H1 (cell line): ENCODE results near the gene MYLIP. TPM values are rescaled to one million over a fixed set of nuclear protein-coding genes. Genes with fewer than 3 reads are reported as not detected.

Experiments
- CREB1 ChIP-seq: IDR thresholded peaks from 2 replicates; pipeline ENCODE4 v1.6.1; 2012; ENCODE audit warnings: inconsistent platforms
- JUND ChIP-seq: IDR thresholded peaks from 2 replicates; pipeline ENCODE4 v1.6.1; 2011; ENCODE audit warnings: mild to moderate bottlenecking, improper control_type of control experiment, low read length
- KDM4A ChIP-seq: IDR thresholded peaks from one replicate; pipeline ENCODE4 v1.7.1; 2012; ENCODE audit warnings: low read depth, mild to moderate bottlenecking, moderate library complexity, low read length, inconsistent platforms; ENCODE audit not compliant: severe bottlenecking
- PHF8 ChIP-seq: fragments of 200-600 bp; sonication (generic); conservative IDR thresholded peaks from 2 replicates; pipeline ENCODE4 v1.7.1; 2012; ENCODE audit warnings: low read depth, mild to moderate bottlenecking, inconsistent platforms, low read length, moderate library complexity
- SIX5 ChIP-seq: IDR thresholded peaks from 2 replicates; pipeline ENCODE4 v1.6.1; 2011; ENCODE audit warnings: mild to moderate bottlenecking, low read depth, low read length
- polyA plus RNA-seq, 7 experiments: library from polyadenylated mRNA; depleted of rRNA in 3 of 7; stranded (reverse) in 5 of 7; unstranded in 2 of 7; fragments of >200 nt in 5 of 7; fragments of 200-250 nt in 2 of 7; gene quantifications; 1 replicate in 5 of 7; 2 replicates in 1 of 7; 4 replicates in 1 of 7; pipeline versions ENCODE4 v1.2.1 to v1.2.3, GENCODE V29; 2011 to 2013; ENCODE audit warnings: missing spikeins in 2 of 7, mixed read lengths in 2 of 7
- total RNA-seq: library from RNA; stranded (reverse); fragmentation: NEBNext Ultra II Directional; extraction: Animal tissue kit (Norgen Biotek cat#: 25700); gene quantifications from 2 replicates; pipeline ENCODE4 v1.2.1, GENCODE V29; 2021
- TF ChIP-seq, protein P1 (sequence below): fragments of 300-600 bp; sonication (generic); IDR thresholded peaks from 2 replicates; pipeline ENCODE4 v1.7.1; 2012; ENCODE audit warnings: low read length, moderate library complexity, mild to moderate bottlenecking, inconsistent platforms; ENCODE audit not compliant: insufficient replicate concordance
- TF ChIP-seq, protein P2 (sequence below): IDR thresholded peaks from 2 replicates; pipeline ENCODE4 v1.6.1; 2011; ENCODE audit warnings: low read length, improper control_type of control experiment
- TF ChIP-seq, protein P3 (sequence below): IDR thresholded peaks from 2 replicates; pipeline ENCODE4 v1.6.1; 2012; ENCODE audit warnings: inconsistent platforms

The MYLIP gene
- total and polyA plus RNA-seq, 2 of the 8 experiments (the other 6 are each of a cell fraction or from before 2014, with no cell fraction given), result 21.1 to 26.9 TPM

DNA sequence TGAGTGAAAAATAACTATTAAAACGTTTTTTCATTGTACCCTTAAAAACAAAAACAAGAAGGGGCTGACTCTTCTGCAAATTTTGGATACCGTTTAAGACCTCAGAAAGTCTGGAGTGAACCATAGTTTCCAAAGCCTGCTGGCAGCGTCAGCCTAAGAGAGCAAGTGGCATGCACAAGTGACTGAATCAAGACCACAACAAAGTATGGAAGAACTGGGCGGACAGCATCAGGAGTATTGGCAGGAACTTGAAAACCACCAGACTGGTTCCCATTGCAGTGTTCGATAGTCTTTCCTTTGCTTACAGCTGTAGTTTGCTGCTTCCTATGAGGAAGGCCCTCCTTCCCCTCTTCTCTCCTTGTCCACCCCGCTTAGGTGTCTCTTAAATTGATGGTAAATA is 33.7 kb upstream of the MYLIP start (continued):
- TF ChIP-seq, protein P1, sequence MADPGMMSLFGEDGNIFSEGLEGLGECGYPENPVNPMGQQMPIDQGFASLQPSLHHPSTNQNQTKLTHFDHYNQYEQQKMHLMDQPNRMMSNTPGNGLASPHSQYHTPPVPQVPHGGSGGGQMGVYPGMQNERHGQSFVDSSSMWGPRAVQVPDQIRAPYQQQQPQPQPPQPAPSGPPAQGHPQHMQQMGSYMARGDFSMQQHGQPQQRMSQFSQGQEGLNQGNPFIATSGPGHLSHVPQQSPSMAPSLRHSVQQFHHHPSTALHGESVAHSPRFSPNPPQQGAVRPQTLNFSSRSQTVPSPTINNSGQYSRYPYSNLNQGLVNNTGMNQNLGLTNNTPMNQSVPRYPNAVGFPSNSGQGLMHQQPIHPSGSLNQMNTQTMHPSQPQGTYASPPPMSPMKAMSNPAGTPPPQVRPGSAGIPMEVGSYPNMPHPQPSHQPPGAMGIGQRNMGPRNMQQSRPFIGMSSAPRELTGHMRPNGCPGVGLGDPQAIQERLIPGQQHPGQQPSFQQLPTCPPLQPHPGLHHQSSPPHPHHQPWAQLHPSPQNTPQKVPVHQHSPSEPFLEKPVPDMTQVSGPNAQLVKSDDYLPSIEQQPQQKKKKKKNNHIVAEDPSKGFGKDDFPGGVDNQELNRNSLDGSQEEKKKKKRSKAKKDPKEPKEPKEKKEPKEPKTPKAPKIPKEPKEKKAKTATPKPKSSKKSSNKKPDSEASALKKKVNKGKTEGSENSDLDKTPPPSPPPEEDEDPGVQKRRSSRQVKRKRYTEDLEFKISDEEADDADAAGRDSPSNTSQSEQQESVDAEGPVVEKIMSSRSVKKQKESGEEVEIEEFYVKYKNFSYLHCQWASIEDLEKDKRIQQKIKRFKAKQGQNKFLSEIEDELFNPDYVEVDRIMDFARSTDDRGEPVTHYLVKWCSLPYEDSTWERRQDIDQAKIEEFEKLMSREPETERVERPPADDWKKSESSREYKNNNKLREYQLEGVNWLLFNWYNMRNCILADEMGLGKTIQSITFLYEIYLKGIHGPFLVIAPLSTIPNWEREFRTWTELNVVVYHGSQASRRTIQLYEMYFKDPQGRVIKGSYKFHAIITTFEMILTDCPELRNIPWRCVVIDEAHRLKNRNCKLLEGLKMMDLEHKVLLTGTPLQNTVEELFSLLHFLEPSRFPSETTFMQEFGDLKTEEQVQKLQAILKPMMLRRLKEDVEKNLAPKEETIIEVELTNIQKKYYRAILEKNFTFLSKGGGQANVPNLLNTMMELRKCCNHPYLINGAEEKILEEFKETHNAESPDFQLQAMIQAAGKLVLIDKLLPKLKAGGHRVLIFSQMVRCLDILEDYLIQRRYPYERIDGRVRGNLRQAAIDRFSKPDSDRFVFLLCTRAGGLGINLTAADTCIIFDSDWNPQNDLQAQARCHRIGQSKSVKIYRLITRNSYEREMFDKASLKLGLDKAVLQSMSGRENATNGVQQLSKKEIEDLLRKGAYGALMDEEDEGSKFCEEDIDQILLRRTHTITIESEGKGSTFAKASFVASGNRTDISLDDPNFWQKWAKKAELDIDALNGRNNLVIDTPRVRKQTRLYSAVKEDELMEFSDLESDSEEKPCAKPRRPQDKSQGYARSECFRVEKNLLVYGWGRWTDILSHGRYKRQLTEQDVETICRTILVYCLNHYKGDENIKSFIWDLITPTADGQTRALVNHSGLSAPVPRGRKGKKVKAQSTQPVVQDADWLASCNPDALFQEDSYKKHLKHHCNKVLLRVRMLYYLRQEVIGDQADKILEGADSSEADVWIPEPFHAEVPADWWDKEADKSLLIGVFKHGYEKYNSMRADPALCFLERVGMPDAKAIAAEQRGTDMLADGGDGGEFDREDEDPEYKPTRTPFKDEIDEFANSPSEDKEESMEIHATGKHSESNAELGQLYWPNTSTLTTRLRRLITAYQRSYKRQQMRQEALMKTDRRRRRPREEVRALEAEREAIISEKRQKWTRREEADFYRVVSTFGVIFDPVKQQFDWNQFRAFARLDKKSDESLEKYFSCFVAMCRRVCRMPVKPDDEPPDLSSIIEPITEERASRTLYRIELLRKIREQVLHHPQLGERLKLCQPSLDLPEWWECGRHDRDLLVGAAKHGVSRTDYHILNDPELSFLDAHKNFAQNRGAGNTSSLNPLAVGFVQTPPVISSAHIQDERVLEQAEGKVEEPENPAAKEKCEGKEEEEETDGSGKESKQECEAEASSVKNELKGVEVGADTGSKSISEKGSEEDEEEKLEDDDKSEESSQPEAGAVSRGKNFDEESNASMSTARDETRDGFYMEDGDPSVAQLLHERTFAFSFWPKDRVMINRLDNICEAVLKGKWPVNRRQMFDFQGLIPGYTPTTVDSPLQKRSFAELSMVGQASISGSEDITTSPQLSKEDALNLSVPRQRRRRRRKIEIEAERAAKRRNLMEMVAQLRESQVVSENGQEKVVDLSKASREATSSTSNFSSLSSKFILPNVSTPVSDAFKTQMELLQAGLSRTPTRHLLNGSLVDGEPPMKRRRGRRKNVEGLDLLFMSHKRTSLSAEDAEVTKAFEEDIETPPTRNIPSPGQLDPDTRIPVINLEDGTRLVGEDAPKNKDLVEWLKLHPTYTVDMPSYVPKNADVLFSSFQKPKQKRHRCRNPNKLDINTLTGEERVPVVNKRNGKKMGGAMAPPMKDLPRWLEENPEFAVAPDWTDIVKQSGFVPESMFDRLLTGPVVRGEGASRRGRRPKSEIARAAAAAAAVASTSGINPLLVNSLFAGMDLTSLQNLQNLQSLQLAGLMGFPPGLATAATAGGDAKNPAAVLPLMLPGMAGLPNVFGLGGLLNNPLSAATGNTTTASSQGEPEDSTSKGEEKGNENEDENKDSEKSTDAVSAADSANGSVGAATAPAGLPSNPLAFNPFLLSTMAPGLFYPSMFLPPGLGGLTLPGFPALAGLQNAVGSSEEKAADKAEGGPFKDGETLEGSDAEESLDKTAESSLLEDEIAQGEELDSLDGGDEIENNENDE, result no peak
- TF ChIP-seq JUND (no peak), CREB1 (no peak), SIX5 (no peak), KDM4A (no peak), PHF8 (no peak)
- TF ChIP-seq, protein P2, sequence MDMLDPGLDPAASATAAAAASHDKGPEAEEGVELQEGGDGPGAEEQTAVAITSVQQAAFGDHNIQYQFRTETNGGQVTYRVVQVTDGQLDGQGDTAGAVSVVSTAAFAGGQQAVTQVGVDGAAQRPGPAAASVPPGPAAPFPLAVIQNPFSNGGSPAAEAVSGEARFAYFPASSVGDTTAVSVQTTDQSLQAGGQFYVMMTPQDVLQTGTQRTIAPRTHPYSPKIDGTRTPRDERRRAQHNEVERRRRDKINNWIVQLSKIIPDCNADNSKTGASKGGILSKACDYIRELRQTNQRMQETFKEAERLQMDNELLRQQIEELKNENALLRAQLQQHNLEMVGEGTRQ, result no peak
- TF ChIP-seq, protein P3, sequence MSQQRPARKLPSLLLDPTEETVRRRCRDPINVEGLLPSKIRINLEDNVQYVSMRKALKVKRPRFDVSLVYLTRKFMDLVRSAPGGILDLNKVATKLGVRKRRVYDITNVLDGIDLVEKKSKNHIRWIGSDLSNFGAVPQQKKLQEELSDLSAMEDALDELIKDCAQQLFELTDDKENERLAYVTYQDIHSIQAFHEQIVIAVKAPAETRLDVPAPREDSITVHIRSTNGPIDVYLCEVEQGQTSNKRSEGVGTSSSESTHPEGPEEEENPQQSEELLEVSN, result no peak
